Lung (tissue), 12 donors: ENCODE results near the gene PGM2. TPM values are rescaled to one million over a fixed set of nuclear protein-coding genes. Genes with fewer than 3 reads are reported as not detected.
"Not testable (repeated sequence)": the region's sequence is repeated elsewhere in the genome, so short reads cannot be mapped to it uniquely, and the experiment has no call there.

ENCODE experiments used
- ATAC-seq: fragments of 200-7000 bp; cut with Tn5 transposase; one replicate; pipeline ENCODE4 v1.9.1; 2020; ENCODE audit warnings: moderate number of reproducible peaks; ENCODE audit not compliant: insufficient read depth, low FRiP score
- DNase-seq, 3 donors: peaks; one replicate each; pipeline ENCODE4 v3.0.0-alpha.2; 2013 to 2017
- H3K27ac ChIP-seq, 2 donors: one replicate each; pipeline ENCODE4 v1.5.1; 2013; ENCODE audit warnings: mild to moderate bottlenecking in 2 of 2, moderate library complexity in 2 of 2, control low read depth in 1 of 2, inconsistent platforms in 1 of 2, low read depth in 1 of 2, low read length in 1 of 2
- H3K27me3 ChIP-seq, 3 donors: one replicate each; pipeline ENCODE4 v1.5.1; 2013; ENCODE audit warnings: low read length in 2 of 3; ENCODE audit not compliant: control insufficient read depth in 3 of 3, insufficient read depth in 3 of 3
- H3K36me3 ChIP-seq, 4 donors: one replicate each; pipeline ENCODE4 v1.5.1; 2013; ENCODE audit warnings: low read length in 4 of 4, mild to moderate bottlenecking in 1 of 4, moderate library complexity in 1 of 4; ENCODE audit not compliant: control insufficient read depth in 4 of 4, insufficient read depth in 4 of 4
- H3K4me1 ChIP-seq, 5 donors: one replicate each; pipeline ENCODE4 v1.5.1; 2013; ENCODE audit warnings: low read length in 5 of 5, mild to moderate bottlenecking in 2 of 5, moderate library complexity in 1 of 5; ENCODE audit not compliant: control insufficient read depth in 5 of 5, insufficient read depth in 5 of 5
- H3K4me3 ChIP-seq: one replicate; pipeline ENCODE4 v1.5.1; 2013; ENCODE audit warnings: mild to moderate bottlenecking, control low read depth, moderate library complexity
- H3K9ac ChIP-seq, 2 donors: one replicate each; pipeline ENCODE4 v1.5.1; 2013; ENCODE audit warnings: low read length in 2 of 2, control low read depth in 1 of 2; ENCODE audit not compliant: insufficient read depth in 1 of 2
- H3K9me3 ChIP-seq, 4 donors: one replicate each; pipeline ENCODE4 v1.5.1; 2013; ENCODE audit warnings: low read length in 3 of 4, mild to moderate bottlenecking in 1 of 4, moderate library complexity in 1 of 4; ENCODE audit not compliant: control insufficient read depth in 4 of 4, insufficient read depth in 3 of 4
- WGBS, 2 donors: extraction: QIAGEN DNeasy Blood & Tissue Kit; methylation state at CpG; one replicate each; pipeline ENCODE4 v1.1.7; 2013; 5-methylcytosine and 5-hydroxymethylcytosine counted together
- polyA plus RNA-seq, 2 donors: library from polyadenylated mRNA; stranded (reverse); fragments of 200-250 nt; gene quantifications; one replicate each; pipeline ENCODE4 v1.2.1, GENCODE V29; 2013
- total RNA-seq, 2 donors: library from RNA; depleted of rRNA in 1 of 2; stranded (reverse); fragments of >200 nt in 1 of 2; gene quantifications; one replicate each; pipeline ENCODE4 v1.2.1, GENCODE V29; 2014 to 2021
- TF ChIP-seq, protein P1 (sequence below): IDR thresholded peaks from 2 replicates; pipeline ENCODE4 v1.5.1; 2012; ENCODE audit warnings: mild to moderate bottlenecking; ENCODE audit errors: control extremely low read depth, extremely low read depth
- donor health status: control.
- donor health status: control.
- donor health status: Bipolar disorder and iron deficiency.
- donor health status: healthy.
- donor health status: DM: yes; HTN: yes; CAD: no.

Gene PGM2
- total and polyA plus RNA-seq, 4 donors: 4.8 to 28.9 (median 18.4) TPM

DNA sequence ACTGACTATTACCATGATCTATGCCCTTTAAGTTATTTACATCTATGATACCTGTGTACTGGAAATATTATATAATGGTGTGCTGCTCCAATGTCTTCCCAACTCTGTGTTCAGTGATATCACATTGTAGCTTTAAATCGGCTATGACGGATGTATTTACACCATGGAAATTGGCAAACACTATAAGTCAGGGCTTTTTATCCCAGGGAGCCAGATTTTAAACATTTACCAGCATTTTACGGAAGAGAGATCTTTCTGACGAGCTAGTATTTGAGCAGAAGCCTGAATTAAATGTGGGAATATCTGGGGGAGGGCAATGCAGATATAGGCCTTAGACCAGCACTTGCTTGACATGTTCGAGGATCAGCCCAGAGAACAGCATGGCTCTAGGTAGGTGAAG, 7.7 kb upstream of the PGM2 start:
- H3K4me1 ChIP-seq: peaks cover 0 to 6% (median 0%) of the 10 kb centered on the region in 5 donors
- no peaks in the 10 kb centered on the region for H3K27me3 ChIP-seq
- ATAC-seq: no peak
- 94 to 99% methylated on average over 5 of the region's 5 CpGs for WGBS, 2 donors
- no peaks in the 10 kb centered on the region for H3K9me3 ChIP-seq
- no peak overlapping the region for H3K4me3 ChIP-seq
- H3K9ac ChIP-seq: no peak overlapping the region
- H3K27ac ChIP-seq: no peak overlapping the region
- H3K36me3 ChIP-seq: no peaks in the 10 kb centered on the region
- DNase-seq: no peak
- TF ChIP-seq, protein P1, sequence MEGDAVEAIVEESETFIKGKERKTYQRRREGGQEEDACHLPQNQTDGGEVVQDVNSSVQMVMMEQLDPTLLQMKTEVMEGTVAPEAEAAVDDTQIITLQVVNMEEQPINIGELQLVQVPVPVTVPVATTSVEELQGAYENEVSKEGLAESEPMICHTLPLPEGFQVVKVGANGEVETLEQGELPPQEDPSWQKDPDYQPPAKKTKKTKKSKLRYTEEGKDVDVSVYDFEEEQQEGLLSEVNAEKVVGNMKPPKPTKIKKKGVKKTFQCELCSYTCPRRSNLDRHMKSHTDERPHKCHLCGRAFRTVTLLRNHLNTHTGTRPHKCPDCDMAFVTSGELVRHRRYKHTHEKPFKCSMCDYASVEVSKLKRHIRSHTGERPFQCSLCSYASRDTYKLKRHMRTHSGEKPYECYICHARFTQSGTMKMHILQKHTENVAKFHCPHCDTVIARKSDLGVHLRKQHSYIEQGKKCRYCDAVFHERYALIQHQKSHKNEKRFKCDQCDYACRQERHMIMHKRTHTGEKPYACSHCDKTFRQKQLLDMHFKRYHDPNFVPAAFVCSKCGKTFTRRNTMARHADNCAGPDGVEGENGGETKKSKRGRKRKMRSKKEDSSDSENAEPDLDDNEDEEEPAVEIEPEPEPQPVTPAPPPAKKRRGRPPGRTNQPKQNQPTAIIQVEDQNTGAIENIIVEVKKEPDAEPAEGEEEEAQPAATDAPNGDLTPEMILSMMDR: no peak

DNA sequence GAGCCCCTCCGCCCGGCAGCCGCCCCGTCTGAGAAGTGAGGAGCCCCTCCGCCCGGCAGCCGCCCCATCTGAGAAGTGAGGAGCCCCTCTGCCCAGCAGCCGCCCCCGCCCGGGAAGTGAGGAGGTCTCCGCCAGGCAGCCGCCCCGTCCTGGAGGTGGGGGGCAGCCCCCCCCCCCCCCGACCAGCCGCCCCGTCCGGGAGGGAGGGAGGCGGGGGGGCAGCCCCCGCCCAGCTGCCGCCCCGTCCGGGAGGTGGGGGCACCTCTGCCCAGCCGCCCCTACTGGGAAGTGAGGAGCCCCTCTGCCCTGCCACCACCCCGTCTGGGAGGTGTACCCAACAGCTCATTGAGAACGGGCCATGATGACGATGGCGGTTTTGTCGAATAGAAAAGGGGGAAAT, 6.0 kb upstream of the PGM2 start:
- not testable (repeated sequence) for H3K27ac ChIP-seq, H3K4me1 ChIP-seq, H3K4me3 ChIP-seq, ATAC-seq, H3K9ac ChIP-seq, H3K36me3 ChIP-seq, DNase-seq, H3K27me3 ChIP-seq, H3K9me3 ChIP-seq
- WGBS, 2 donors: 97 to 98% methylated on average over 23 to 24 of the region's 28 CpGs

GRCh38 chr4:37821953-37822605, 4.4 kb upstream of the PGM2 start:
- WGBS, 2 donors: 34 to 48% methylated on average over 4 of the region's 4 CpGs
- no peak for ATAC-seq

GRCh38 chr4:37825501-37825900, 985 bp upstream of the PGM2 start:
- DNase-seq, H3K4me3 ChIP-seq, ATAC-seq, H3K9me3 ChIP-seq, H3K36me3 ChIP-seq, H3K27me3 ChIP-seq: not testable (repeated sequence)
- WGBS, 2 donors: 6 to 8% methylated on average over 9 of the region's 9 CpGs
- peak overlapping the region; percentile 79 to 83 for H3K27ac ChIP-seq
- H3K4me1 ChIP-seq: peaks cover 0 to 13% (median 8%) of the 10 kb centered on the region in 5 donors
- peak overlapping the region in 1 of 2 donors; percentile 75 for H3K9ac ChIP-seq

More at GRCh38 chr4:37821953-37822605, 4.4 kb upstream of the PGM2 start:
- TF ChIP-seq, protein P1: no peak
- no peaks in the 10 kb centered on the region for H3K27me3 ChIP-seq
- DNase-seq: peak in 2 of 3 donors; percentile 25 to 53
- H3K9me3 ChIP-seq: no peaks in the 10 kb centered on the region
- no peak overlapping the region for H3K9ac ChIP-seq
- H3K36me3 ChIP-seq: no peaks in the 10 kb centered on the region
- peaks cover 0 to 10% (median 2%) of the 10 kb centered on the region in 5 donors for H3K4me1 ChIP-seq
- no peak overlapping the region for H3K4me3 ChIP-seq
- H3K27ac ChIP-seq: peak overlapping the region in 1 of 2 donors; percentile 30
